Hepatocyte (in vitro differentiated cells): Measurements from ENCODE around the gene PLEKHG7.

Experiments
- CTCF ChIP-seq: fragments of 200-600 bp; sonication (generic); IDR thresholded peaks from 2 replicates; pipeline ENCODE4 v1.5.1; 2016; ENCODE audit warnings: antibody characterized with exemption, mild to moderate bottlenecking; ENCODE audit not compliant: poor library complexity
- EZH2phosphoT487 ChIP-seq: fragments of 200-600 bp; sonication (generic); IDR thresholded peaks from one replicate; pipeline ENCODE4 v1.6.1; 2018; ENCODE audit warnings: antibody characterized with exemption, mild to moderate bottlenecking, low read depth, moderate library complexity; ENCODE audit not compliant: unreplicated experiment, severe bottlenecking

- TF ChIP-seq CTCF (no peak), EZH2phosphoT487 (no peak)
Measured at GRCh38 chr12:92733181-92733580, 30.4 kb downstream of the PLEKHG7 start.
